HG02678 (cell line): ENCODE data around the gene ENSA.
A peak's percentile ranks its signal among the peaks of the same experiment; 100 is the strongest.
"Not testable (repeated sequence)": the region's sequence is repeated elsewhere in the genome, so short reads cannot be mapped to it uniquely, and the experiment has no call there.

Source experiments
- ATAC-seq: cut with Tn5 transposase; IDR thresholded peaks from one replicate; pipeline ENCODE4 v1.9.1; 2021; ENCODE audit warnings: mild to moderate bottlenecking, moderate library complexity; ENCODE audit not compliant: unreplicated experiment

The ENSA gene

GRCh38 chr1:150582371-150582770 lies 47.0 kb downstream of the ENSA start:
- no peak for ATAC-seq

DNA sequence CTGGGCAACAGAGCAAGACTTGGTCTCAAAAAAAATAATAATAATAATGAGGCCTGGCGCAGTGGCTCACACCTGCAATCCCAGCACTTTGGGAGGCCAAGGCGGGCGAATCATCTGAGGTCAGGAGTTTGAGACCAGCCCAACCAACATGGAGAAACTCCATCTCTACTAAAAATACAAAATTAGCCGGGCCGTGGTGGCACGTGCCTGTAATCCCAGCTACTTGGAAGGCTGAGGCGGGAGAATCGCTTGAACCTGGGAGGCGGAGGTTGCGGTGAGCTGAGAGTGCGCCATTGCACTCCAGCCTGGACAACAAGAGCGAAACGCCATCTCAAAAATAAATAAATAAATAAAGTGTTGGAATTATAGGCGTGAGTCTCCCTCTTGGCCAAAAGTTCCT lies 47.5 kb downstream of the ENSA start:
- not testable (repeated sequence) for ATAC-seq

GRCh38 chr1:150581437-150581836 lies 48.0 kb downstream of the ENSA start:
- not testable (repeated sequence) for ATAC-seq

DNA sequence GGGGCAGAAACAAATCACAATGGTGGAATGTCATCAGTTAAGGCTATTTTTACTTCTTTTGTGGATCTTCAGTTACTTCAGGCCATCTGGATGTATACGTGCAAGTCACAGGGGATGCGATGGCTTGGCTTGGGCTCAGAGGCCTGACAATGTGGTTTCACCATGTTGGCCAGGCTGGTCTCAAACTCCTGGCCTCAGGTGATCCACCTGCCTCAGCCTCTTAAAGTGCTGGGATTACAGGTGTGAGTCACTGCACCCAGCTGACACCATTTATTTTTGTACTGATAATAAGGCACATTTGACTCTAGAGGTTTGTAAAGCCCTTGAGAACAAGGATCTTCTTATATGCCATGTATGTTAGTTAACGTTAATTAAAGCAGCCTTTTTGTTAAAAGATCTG lies 48.4 kb downstream of the ENSA start:
- not testable (repeated sequence) for ATAC-seq

- no peak for ATAC-seq
These were observed 49.3 kb downstream of the ENSA start for GRCh38 chr1:150579945-150580642.

DNA sequence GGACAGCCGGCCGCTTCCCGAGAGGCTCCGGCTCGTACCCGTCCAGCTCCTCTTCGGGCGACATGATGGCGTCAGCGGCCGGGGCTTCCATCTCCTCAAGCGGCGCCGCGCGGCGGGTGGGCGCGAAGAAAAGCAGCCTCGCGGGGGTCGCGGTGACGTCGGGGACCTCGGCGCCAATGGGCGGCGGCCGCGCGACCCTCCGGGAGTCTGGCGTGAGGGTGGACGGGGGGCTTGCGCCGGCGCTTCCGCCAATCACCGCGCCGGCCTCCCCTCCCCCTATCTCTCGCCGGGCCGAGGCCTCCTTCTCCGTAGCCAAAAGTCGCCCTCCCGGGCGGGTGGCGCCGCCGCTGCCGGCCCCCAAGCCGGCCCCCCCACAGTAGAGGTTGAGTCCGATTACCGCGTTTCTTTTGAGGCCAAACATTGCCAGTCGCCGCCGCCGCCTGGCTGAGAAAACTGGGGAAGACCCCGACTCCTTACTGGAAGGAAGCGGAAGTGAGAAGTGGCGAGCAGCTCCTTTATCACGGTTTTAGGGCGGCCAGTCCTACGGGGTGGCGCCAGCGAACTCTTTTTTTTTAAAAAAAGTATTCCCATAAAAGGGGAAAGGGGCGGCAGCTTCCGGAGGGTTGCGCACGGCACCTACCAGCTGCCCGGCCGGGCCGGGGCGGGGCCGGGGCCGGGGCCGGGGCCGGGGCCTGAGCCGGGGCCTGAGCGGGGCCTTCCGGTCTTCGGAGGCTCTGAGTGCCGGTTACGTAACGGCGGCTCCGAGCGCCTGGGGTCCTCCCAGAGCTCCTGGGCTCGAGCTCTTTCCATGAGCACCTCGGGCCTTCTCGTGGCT lies 50.1 kb downstream of the ENSA start, which contains the start of gene MCL1:
Gene MCL1 (minus strand): TSS at position 501 of the 835 bp plus-strand sequence. CDS start 80 bp downstream, at position 421.
- ATAC-seq: peak; percentile 82

DNA sequence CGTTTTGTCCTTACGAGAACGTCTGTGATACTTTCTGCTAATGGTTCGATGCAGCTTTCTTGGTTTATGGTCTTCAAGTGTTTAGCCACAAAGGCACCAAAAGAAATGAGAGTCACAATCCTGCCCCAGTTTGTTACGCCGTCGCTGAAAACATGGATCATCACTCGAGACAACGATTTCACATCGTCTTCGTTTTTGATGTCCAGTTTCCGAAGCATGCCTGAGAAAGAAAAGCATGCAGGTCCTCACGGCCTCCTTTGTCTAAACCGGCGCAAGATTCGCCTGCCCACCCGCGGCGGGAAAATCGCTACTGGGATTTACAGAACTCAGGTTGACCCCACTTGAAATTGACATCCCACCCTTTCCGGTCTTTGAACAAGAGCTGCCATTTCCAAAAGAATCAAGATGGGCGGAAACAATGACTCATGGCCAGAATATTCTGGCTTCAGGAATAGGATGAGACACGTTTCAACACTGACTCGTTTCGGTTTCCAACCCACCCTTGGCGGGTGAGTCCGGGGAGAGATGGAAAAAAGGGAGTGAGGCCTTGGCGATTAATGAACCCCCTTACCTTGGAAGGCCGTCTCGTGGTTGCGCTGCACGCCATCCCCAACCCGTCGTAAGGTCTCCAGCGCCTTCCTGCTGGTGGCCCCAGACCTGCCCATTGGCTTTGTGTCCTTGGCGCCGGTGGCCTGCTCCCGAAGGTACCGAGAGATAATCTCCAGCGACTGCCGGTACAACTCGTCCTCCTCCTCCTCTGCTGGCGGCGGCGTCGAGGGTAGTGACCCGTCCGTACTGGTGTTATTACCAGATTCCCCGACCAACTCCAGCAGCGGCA lies 50.9 kb downstream of the ENSA start:
- ATAC-seq: no peak

DNA sequence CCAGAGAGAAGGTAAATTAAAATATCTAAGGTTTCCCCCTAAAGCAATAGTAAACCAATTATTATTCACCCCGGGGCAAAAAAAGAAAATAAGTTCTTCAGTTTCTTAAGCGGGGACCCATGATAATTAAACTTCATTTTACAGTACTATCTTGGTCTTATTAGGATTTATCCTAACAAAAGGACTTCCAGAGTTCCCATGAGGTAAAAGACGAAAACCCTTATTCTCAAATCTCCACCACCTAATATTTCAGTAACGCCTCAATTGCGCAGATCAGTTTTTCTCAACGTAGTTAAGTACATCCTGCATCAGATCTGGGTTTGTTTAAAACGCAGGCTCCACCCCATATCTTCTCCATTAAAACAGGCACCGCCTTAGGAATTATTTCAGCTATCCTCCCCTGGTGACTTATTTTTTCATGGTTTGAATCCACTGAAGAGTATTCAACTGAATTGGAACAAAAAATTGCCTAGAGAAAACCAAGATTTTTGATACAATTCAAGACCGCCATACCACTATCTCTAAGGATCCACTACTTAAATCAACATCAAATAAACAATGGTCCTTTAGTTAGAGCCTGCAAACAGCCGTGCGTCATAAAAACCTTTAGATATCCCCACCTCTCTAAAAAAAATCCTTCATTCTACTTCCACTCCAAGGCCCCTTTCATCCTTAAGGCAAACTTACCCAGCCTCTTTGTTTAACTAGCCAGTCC lies 51.7 kb downstream of the ENSA start:
- ATAC-seq: no peak

DNA sequence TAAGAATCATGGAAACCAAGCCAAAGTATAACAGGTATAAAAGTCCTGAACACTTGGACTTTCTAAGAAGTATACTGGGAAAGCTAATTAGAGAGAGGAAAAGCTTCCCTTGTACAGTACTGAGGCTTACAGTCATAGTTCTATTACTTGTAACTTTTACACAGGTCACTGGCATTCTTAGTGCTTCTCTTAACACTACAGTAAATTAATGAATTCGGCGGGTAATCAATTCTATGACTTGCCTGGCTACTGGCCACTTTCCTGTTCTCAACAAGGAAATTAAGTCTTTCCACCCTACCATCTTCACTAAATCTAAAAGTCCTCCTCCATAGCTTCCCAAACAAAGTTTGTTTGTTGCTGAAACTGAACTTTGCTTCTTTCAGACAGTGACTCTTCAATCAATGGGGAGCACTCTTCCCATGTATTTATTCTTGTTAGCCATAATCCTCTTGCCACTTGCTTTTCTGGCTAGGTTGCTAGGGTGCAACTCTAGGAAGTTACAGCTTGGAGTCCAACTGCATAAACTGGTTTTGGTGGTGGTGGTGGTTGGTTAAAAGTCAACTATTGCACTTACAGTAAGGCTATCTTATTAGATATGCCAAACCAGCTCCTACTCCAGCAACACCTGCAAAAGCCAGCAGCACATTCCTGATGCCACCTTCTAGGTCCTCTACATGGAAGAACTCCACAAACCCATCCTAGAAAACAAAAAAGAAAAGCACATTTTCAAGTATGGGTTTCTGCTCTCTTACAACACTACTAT lies 52.4 kb downstream of the ENSA start:
- no peak for ATAC-seq

DNA sequence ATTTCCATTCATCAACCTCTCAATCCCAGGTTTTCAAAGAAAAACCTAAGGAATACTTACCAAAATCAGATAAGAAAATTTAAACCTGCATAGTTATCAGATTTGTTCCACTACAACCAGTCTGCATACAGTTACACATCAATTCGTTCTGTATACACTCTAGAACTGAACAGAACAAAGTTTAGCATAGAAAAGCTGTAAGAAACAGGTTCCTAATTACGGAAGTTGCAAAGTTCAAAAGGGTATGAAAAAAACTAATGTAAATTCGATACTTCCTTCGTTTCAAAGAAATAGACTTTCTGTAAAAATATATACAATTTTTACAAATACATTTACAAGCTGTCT lies 53.1 kb downstream of the ENSA start:
- ATAC-seq: no peak

GRCh38 chr1:150575518-150576366 lies 53.7 kb downstream of the ENSA start:
- no peak for ATAC-seq

GRCh38 chr1:150575072-150575489 lies 54.3 kb downstream of the ENSA start:
- no peak for ATAC-seq

DNA sequence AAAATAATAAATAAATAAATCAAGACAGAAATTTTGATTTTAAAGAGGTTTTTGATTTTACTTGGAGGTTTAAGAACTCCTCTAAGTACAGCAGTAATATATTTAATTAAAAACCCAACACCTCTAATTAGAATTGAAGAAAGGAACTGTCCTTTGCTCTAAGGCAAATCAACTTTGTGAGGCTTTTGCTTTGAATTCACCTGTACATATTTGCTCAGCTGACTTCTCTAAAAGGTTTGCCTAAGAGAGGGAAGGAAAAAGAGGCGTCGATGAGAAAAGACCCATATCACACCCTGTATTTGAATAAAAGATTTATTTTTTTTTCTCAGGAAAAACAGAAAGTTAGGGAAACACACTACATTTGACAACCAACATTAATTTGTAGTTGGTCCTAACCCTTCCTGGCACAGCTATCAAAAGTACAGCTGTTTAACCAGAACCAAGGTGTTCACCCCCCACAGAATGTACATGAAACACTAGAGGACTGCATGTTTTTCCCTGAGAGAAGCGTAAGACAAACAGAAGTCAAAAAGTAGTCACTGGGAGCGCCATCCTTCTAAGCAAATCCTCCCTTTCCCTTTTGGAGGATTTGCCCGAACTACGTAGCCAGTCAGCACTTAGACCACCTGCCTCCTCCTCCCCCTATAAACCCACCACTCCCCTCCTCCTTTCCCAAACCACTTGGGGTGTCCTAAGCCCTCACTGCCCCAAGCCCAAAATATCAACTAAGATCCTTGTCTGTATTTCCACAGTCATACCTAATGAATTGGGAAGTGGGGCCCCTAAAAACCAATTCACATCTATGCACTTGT lies 54.9 kb downstream of the ENSA start:
- ATAC-seq: no peak

DNA sequence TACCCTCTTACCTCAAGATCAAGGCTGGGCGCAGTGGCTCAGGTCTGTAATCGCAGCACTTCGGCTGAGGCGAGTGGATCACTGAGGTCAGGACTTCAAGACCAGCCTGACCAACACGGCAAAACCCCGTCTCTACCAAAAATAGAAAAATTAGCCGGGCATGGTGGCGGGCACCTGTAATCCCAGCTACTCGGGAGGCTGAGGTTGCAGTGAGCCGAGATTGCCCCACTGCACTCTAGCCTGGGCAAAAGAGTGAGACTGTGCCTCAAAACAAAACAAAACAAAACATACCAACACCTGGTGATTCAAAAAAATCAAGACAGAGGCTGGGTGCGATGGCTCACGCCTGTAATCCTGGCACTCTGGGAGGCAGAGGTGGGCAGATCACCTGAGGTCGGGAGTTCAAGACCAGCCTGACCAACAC lies 55.8 kb downstream of the ENSA start:
- not testable (repeated sequence) for ATAC-seq

DNA sequence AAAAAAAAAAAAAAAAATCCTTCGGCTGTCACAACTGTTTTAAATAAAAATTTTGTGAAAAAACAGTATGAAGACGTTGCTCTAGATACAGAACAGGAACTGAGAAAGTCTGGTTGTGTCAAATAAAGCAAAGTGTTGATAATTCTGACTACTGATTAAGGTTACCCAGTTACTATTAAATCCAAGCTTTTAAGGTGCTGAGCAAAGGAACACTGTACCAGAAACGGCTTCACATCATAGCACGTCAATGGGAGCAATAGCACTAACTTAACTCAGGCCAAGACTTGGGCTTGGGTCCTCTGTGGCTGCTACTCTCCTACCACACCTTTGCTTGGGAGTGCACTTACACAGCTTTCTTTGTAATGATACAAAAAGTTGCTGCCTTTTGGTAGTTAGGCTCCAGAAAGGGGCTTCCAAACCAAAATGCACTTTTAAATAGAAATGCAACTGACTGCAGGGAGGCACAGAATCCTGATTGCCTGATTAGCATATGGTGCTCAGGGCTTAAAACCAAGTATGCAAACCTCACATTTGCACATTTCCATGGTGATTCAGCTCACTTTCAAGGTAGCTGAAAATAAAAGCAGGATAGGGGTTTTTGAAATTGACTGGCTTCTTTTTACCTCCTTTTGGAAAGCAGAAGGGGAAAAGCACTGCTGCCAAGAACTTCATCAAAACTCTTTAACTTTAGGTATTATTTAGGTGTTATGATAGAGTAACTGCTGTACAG lies 56.3 kb downstream of the ENSA start:
- ATAC-seq: no peak
